ENCODE measurements around the gene HOXD3.

The HOXD3 gene

GRCh38 chr2:176156807-176157498 lies at the start of gene HOXD3:
TSS of gene HOXD3 (plus strand) at chr2:176157307. CDS start at chr2:176169115, 11,808 bp downstream.
- DNase-seq: peak; percentile 44

- no peak for DNase-seq
These were observed 49.4 kb upstream of the HOXD3 start for GRCh38 chr2:176107731-176108181.

GRCh38 chr2:176109192-176109901 lies 47.8 kb upstream of the HOXD3 start:
- DNase-seq: peak; percentile 49

GRCh38 chr2:176109946-176110345 lies 47.2 kb upstream of the HOXD3 start:
- DNase-seq: peak; percentile 59

- DNase-seq: peak; percentile 65
These were observed 46.4 kb upstream of the HOXD3 start for GRCh38 chr2:176110415-176111308.

GRCh38 chr2:176111309-176111663 lies 45.8 kb upstream of the HOXD3 start:
- peak; percentile 95 for DNase-seq

GRCh38 chr2:176111846-176112374 lies 45.2 kb upstream of the HOXD3 start:
- DNase-seq: peak; percentile 54

- DNase-seq: no peak
These were observed 44.5 kb upstream of the HOXD3 start for GRCh38 chr2:176112375-176113302.

- DNase-seq: peak; percentile 92
These were observed 42.8 kb upstream of the HOXD3 start for GRCh38 chr2:176114120-176114929.

GRCh38 chr2:176114930-176115625 lies 42.0 kb upstream of the HOXD3 start:
- DNase-seq: no peak

GRCh38 chr2:176115883-176116813 lies 41.0 kb upstream of the HOXD3 start, which contains the start of gene HOXD10:
TSS of gene HOXD10 (plus strand) at chr2:176116778. CDS start at chr2:176116834, 56 bp downstream.
- DNase-seq: no peak

GRCh38 chr2:176117162-176117822 lies 39.8 kb upstream of the HOXD3 start:
- no peak for DNase-seq

GRCh38 chr2:176117823-176118371 lies 39.2 kb upstream of the HOXD3 start:
- DNase-seq: no peak

GRCh38 chr2:176118601-176119339 lies 38.3 kb upstream of the HOXD3 start:
- no peak for DNase-seq

GRCh38 chr2:176120364-176121189 lies 36.5 kb upstream of the HOXD3 start:
- no peak for DNase-seq

All from NCI-H526 treated with DMSO at 0.1 percent for 48 hours (cell line).